ENCODE results near the gene ST7. TPM values are rescaled to one million over a fixed set of nuclear protein-coding genes. Genes with fewer than 3 reads are reported as not detected.
"Not testable (repeated sequence)": the region's sequence is repeated elsewhere in the genome, so short reads cannot be mapped to it uniquely, and the experiment has no call there.

The ST7 gene, protein sequence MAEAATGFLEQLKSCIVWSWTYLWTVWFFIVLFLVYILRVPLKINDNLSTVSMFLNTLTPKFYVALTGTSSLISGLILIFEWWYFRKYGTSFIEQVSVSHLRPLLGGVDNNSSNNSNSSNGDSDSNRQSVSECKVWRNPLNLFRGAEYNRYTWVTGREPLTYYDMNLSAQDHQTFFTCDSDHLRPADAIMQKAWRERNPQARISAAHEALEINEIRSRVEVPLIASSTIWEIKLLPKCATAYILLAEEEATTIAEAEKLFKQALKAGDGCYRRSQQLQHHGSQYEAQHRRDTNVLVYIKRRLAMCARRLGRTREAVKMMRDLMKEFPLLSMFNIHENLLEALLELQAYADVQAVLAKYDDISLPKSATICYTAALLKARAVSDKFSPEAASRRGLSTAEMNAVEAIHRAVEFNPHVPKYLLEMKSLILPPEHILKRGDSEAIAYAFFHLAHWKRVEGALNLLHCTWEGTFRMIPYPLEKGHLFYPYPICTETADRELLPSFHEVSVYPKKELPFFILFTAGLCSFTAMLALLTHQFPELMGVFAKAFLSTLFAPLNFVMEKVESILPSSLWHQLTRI
- 92.5 and 97.3 TPM in 2 replicates for total RNA-seq (2014; rRNA removed; shearing (Covaris generic))
- 85.1 and 100 TPM in 2 replicates for polyA plus RNA-seq (2015; cell fraction: cytosol; rRNA removed)
- polyA plus RNA-seq (2015; cell fraction: nucleus; rRNA removed), result 81.5 and 86.9 TPM in 2 replicates

DNA sequence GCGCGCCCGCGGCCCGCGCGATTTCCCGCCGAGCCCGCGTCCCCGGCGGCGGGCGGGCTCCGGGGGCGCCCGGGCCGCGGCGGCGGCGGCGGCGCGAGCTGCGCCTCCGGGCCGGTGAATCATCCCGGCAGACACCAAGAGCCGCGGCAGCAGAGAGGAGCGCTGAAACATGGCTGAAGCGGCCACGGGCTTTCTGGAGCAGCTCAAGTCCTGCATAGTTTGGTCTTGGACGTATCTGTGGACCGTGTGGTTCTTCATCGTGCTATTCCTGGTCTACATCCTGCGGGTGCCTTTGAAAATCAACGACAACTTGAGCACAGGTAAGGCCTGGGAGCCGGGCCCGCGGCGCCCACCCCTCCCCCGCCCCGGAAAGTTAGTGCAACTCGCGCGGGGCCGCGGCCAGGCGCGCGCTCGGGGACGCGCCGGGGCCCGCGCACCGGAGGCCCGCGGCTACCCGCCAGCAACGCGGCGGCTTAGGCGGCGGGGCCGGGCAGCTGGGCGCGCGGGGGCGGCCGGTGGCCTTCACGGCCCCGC lies at the start of gene ST7:
TSS of gene ST7 (plus strand) at position 130 of the 534 bp plus-strand sequence. CDS start at position 170, 40 bp downstream.
- in situ Hi-C loops (cut with HindIII; ENCODE audit: low pct_unique_long_range_greater_than_20kb, low sequenced_read_pairs), result no loop called here
- peak; percentile 77 for DNase-seq (ENCODE audit: low read depth, low spot score)

DNA sequence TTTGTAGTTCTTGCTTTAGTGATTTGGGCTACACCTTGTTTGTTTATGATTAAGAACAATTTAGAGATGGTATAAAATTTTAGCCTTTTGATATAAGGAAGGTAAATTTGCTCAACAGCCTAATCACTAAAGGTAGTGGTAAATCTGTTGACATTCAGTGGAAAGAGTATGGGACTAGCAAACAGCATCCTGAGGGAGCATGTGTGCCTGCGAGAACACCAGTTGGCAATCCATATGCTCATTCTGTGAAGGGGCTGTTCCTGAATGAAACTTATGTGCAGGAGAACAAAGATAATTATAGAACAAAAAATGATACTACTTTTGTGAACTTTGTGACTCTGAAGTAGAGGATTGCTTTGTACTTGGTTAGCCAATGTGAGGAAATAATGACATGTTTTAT lies 46.9 kb upstream of the ST7 start:
- in situ Hi-C loops (cut with HindIII; ENCODE audit: low pct_unique_long_range_greater_than_20kb, low sequenced_read_pairs), result no loop called here

DNA sequence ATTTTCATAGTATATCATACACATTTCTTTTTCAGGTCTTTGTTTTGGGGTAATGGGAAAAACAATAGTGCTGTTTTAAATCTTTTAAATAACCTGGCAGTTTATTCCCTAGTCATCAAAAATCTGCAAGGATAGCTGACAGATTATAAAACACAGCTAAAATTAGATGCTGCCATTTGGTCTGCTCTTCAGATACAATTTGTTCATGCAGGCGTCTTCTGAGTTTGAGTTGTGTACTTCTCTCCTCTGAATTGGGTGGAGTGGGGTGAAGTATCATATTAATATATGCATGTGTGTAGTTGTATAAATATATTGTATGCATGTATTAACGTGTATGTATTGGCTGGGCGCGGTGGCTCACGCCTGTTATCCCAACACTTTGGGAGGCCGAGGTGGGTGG lies 42.9 kb upstream of the ST7 start:
- in situ Hi-C loops (cut with HindIII; ENCODE audit: low pct_unique_long_range_greater_than_20kb, low sequenced_read_pairs), result no loop called here
- DNase-seq (ENCODE audit: low read depth, low spot score), result no peak

More for the DNA sequence above, 46.9 kb upstream of the ST7 start:
- DNase-seq (ENCODE audit: low read depth, low spot score), result no peak

DNA sequence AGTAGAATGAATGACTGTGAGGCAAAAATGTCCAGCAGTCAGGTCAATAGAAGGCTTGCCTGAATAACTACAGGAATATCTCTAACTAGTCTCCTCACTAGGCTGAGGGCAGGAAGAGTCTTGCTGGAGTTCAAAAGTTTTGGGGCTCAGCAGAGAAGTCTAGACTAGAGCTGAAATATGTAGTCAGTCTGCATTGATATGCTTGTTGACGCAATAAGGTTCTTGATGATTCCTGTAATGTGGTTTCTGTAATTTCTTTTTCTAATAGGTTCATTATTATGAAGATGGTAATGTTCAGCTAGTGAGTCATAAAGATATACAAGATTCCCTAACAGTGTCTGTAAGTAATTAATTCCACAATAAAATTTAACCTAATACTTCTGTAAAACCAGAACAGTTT lies 41.5 kb upstream of the ST7 start:
- no peak for DNase-seq (ENCODE audit: low read depth, low spot score)
- in situ Hi-C loops (cut with HindIII; ENCODE audit: low pct_unique_long_range_greater_than_20kb, low sequenced_read_pairs), result no loop called here

DNA sequence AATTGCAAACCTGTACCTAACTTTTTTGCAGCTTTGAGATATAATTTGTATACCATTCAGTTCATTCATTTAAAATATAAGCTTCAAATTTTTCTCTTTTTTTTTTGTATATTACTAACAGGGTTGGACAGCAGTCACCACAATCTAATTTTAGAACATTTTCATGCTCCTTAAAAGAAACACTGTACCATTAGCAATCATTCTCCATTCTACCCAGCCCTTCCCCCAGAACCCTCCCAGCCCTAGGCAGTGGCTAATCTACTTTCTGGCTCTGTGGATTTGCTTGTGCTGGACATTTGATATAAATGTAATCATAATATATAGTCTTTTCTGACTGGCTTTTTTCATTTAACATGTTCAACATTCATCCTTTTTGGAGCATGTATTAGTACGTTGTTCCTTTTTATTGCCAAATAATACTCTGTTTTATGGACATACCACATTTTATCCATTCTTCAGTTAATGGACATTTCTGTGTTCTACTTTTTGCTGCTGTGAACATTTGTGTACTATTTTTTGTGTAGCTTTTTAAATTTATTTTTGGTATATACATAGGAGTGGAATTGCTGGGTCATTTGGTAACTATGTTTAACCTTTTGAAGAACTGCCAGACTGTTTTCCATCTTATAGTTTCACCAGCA lies 40.9 kb upstream of the ST7 start:
- in situ Hi-C loops (cut with HindIII; ENCODE audit: low pct_unique_long_range_greater_than_20kb, low sequenced_read_pairs), result no loop called here

DNA sequence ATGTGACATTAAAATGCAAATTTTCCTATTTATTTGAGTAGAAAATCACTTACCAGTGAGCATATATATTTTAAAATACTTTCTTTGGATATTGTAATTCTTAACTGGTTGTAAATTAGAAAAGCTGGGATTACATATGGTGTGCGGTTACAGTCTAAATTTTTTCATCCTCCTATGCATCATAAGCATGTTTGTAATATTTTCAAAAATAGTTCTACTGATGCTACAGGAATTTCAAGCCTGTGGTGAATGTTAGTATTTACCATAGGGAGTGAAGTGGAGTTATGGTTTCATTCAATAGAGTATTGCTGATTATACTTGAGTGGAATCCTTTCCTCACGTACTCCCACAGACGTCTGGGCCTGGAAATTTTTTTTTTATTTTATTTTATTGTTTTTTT lies 34.6 kb upstream of the ST7 start:
- no peak for DNase-seq (ENCODE audit: low read depth, low spot score)
- in situ Hi-C loops (cut with HindIII; ENCODE audit: low pct_unique_long_range_greater_than_20kb, low sequenced_read_pairs), result no loop called here

More for the DNA sequence above, 40.9 kb upstream of the ST7 start:
- no peak for DNase-seq (ENCODE audit: low read depth, low spot score)

DNA sequence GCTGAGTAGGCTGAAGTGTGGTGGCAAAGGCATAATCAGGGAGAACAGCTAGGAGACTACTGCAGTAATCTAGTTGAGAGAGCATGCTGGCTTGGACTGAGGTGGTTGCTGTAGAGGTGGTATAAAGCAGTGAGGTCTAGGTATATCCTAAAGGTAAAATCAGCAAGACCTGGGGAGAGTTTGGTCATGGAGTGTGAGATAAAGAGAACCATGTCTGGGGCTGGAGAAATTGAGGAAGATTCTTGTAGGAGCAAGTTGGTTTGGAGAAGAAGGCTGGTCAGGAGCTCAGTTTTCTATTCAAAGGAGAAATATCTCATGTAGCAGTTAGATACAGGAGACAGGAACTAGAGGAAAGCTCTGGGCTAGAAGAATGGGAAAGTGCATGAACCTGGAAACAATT lies 32.9 kb upstream of the ST7 start:
- in situ Hi-C loops (cut with HindIII; ENCODE audit: low pct_unique_long_range_greater_than_20kb, low sequenced_read_pairs), result loop anchor here (10.0 kb wide), 1 partner anchor 74 kb away; no protein-coding TSS in a partner anchor
- DNase-seq (ENCODE audit: low read depth, low spot score), result no peak

DNA sequence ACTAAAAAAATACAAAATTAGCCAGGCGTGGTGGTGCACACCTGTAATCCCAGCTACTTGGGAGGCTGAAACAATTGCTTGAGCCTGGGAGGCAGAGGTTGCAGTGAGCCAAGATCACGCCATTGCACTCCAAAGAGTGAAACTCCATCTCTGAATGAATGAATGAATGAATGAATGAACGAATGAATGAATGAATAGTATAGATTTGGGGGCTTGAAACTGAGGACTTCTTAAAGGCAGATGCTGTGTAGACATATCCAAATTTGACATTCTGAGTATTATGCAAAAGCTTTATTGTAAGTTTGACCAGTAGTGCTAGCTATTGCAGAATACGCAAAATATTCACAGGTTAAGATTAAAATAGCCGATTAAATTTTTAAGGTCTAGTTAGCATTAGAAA lies 30.8 kb upstream of the ST7 start:
- in situ Hi-C loops (cut with HindIII; ENCODE audit: low pct_unique_long_range_greater_than_20kb, low sequenced_read_pairs), result loop anchor here (10.0 kb wide), 1 partner anchor 72 kb away; no protein-coding TSS in a partner anchor
- DNase-seq (ENCODE audit: low read depth, low spot score), result no peak

DNA sequence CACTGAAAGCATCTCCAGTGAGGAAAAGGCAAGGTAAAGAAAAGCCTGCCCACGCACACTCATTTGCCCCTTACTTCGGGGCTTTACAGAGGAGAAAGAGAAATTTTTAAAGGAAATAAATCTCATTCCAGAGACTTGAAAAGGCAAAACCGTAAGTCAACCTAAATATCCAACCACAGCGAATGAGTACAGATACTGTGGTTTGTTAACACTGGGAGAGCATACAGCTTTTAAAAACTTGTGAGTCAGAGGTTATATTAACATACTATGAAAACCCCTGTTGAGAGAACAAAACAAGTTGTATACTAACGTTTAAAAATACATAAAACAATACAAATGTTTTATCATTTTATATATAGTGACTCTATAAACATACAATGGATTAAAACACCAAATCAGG lies 28.6 kb upstream of the ST7 start:
- no peak for DNase-seq (ENCODE audit: low read depth, low spot score)
- in situ Hi-C loops (cut with HindIII; ENCODE audit: low pct_unique_long_range_greater_than_20kb, low sequenced_read_pairs), result loop anchor here (10.0 kb wide), 1 partner anchor 70 kb away; no protein-coding TSS in a partner anchor

DNA sequence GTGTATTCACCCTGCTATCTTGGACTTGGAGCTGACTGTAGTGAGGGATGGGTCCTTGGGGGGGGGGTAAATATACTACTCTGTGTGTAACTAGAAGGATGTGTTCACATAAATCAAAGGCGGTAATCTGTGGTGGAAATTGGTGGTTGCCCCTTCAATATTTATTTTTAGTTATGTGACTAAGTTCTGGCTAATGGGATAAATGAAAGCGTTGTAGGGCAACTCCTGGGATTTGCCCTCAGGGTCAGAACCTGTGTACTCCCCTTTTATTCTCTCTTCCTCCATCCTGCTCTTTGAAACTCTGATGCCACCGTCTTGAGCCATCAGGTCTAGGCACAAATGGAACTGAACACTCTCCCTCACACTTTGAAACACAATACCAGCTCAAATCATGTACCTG lies 24.3 kb upstream of the ST7 start:
- DNase-seq (ENCODE audit: low read depth, low spot score), result peak; percentile 80
- in situ Hi-C loops (cut with HindIII; ENCODE audit: low pct_unique_long_range_greater_than_20kb, low sequenced_read_pairs), result loop anchor here (10.0 kb wide), 1 partner anchor 66 kb away; no protein-coding TSS in a partner anchor

DNA sequence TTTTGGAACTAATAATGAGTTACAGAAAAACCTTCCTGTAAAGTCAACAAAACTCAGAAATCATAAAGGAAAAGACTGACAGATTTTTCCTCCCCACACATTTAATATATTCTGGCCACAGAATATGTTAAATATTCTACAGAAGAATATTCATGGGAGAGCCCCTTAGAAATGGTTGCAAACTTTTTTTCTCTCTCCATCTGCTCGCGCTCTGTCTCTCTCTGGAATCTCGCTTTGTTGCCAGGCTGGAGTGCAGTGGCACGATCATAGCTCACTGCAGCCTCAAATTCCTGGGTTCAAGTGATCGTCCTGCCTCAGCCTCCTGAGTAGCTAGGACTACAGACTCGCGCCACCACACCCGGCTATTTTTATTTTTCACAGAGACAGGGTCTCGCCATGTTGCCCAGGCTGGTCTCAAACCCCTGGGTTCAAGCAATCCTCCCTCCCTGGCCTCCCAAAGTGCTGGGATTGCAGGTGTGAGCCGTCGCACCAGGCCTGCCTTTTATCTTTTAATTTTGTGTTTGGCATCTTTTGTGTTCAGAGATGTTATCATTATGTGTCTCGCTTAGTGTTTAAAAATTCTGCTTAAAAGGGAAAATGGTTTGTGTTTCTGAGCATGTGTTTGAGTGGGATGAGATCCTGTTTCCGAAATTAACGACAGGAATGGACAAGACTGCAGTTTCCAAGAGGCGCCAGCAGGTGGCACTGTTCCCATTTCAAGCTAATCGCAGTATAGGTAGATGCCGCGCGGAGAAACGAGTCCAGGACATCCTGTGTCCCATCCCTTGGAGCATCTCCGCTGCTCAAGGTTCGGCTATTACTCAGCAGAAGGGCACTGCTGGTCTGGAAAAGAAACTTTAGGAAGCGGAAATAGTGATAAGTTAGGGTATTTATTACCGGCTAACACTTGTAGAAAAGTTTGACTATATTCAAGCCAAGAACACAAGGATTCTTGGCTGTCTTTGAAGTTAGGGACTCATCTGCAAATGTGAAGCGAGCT lies 23.1 kb upstream of the ST7 start:
- peak; percentile 89 for DNase-seq (ENCODE audit: low read depth, low spot score)
- in situ Hi-C loops (cut with HindIII; ENCODE audit: low pct_unique_long_range_greater_than_20kb, low sequenced_read_pairs), result loop anchor here (10.0 kb wide), 1 partner anchor 65 kb away; no protein-coding TSS in a partner anchor

DNA sequence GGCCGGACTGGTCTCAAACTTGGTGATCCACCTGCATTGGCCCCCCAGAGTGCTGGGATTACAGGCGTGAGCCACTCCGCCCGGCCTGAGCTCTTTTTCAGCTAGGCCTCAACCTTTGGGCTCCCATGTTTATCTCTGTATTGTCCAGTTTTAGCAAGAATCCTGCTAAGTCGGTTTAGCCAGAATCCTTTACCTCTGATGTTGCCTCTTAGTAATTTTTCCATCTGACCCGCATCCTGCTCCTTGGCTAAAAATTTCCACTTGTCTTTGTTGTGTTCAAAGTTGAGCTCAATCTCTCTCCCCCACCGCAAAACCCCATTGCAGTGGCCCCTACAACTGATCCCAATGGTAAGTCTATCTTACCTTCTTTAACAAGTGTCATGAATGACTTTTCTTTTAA lies 20.7 kb upstream of the ST7 start:
- in situ Hi-C loops (cut with HindIII; ENCODE audit: low pct_unique_long_range_greater_than_20kb, low sequenced_read_pairs), result no loop called here
- no peak for DNase-seq (ENCODE audit: low read depth, low spot score)

DNA sequence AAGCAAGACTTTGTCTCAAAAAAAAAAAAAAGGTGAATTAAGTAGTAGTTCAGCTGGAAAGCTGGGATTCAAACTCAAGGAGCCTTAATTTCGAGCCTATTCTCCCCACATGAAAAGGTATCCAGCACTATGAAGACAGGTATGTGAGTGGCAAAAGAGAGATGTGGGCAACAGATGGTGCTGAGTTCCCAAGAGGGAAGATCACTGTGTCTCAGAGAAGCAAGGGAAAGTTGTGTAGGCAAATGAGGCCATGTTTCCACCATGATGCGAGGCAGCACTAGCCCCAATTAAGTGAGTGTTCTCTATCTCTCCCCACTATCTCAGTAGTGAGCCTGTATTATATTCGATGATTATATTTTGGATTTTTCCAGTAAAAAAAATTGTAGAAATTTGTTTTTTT lies 19.8 kb upstream of the ST7 start:
- DNase-seq (ENCODE audit: low read depth, low spot score), result no peak
- in situ Hi-C loops (cut with HindIII; ENCODE audit: low pct_unique_long_range_greater_than_20kb, low sequenced_read_pairs), result no loop called here

DNA sequence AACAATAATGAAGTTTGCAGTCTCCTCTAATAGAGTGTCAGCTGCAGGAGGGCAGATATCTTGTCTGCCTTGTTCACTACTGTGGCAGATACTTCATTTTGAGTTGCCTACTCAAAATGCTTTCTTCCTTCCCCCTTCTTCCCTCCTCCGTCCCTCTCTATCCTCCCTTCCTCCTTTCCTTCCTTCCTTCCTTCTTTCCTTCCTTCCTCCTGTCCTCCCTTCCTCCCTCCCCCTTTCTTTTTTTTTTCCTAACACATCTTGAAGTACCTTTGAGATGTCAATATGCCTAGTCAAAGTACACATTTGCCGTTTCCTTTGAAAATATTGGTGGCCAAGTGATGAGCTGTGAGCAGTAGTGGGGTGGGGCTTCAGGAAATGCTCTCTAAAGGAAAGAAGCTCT lies 18.7 kb upstream of the ST7 start:
- in situ Hi-C loops (cut with HindIII; ENCODE audit: low pct_unique_long_range_greater_than_20kb, low sequenced_read_pairs), result no loop called here
- DNase-seq (ENCODE audit: low read depth, low spot score), result no peak

DNA sequence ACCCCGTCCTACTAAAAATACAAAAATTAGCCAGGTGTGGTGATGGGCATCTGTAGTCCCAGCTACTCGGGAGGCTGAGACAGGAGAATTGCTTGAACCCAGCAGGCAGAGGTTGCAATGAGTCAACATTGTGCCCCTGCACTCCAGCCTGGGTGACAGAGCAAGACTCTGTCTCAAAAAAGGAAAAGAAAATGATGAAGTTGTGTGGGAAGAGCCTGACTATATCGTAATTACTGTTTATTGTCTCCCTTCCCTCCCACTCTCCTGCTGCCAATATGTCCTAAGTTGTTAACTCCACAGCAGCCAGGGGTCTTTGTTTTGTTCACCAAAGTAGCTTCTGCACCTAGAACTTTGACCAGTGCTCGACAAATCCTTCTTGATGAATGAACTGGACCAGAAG lies 16.5 kb upstream of the ST7 start:
- in situ Hi-C loops (cut with HindIII; ENCODE audit: low pct_unique_long_range_greater_than_20kb, low sequenced_read_pairs); DNase-seq (ENCODE audit: low read depth, low spot score): not testable (repeated sequence)

DNA sequence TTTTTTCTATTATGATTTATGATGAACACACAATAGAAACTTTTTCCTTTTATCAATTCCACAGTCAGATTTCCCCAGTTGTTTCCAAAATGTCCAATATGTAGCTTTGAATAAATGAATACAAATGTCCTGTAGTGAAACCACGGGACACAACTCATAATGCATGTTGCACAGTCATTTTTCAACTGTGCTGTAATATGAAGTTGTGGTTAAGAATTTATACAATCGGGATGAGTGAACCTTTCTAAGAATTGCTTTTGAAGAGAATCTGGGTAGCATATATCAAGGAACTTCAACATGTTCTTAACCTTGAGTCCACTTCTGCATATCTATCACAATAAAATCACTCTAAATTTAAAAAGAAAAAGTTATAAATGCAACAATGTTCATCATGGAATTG lies 14.6 kb upstream of the ST7 start:
- in situ Hi-C loops (cut with HindIII; ENCODE audit: low pct_unique_long_range_greater_than_20kb, low sequenced_read_pairs), result no loop called here

More for the DNA sequence above, 14.6 kb upstream of the ST7 start:
- DNase-seq (ENCODE audit: low read depth, low spot score), result no peak

Data from SK-MEL-5 (cell line).